Lung (tissue), 12 donors: ENCODE measurements around the gene NOS3. TPM values are rescaled to one million over a fixed set of nuclear protein-coding genes. Genes with fewer than 3 reads are reported as not detected.

Source experiments
- ATAC-seq: fragments of 200-7000 bp; cut with Tn5 transposase; one replicate; pipeline ENCODE4 v1.9.1; 2020; ENCODE audit warnings: moderate number of reproducible peaks; ENCODE audit not compliant: insufficient read depth, low FRiP score
- DNase-seq, 3 donors: peaks; one replicate each; pipeline ENCODE4 v3.0.0-alpha.2; 2013 to 2017
- H3K27ac ChIP-seq, 2 donors: one replicate each; pipeline ENCODE4 v1.5.1; 2013; ENCODE audit warnings: mild to moderate bottlenecking in 2 of 2, moderate library complexity in 2 of 2, control low read depth in 1 of 2, inconsistent platforms in 1 of 2, low read depth in 1 of 2, low read length in 1 of 2
- H3K27me3 ChIP-seq, 3 donors: one replicate each; pipeline ENCODE4 v1.5.1; 2013; ENCODE audit warnings: low read length in 2 of 3; ENCODE audit not compliant: control insufficient read depth in 3 of 3, insufficient read depth in 3 of 3
- H3K36me3 ChIP-seq, 4 donors: one replicate each; pipeline ENCODE4 v1.5.1; 2013; ENCODE audit warnings: low read length in 4 of 4, mild to moderate bottlenecking in 1 of 4, moderate library complexity in 1 of 4; ENCODE audit not compliant: control insufficient read depth in 4 of 4, insufficient read depth in 4 of 4
- H3K4me1 ChIP-seq, 5 donors: one replicate each; pipeline ENCODE4 v1.5.1; 2013; ENCODE audit warnings: low read length in 5 of 5, mild to moderate bottlenecking in 2 of 5, moderate library complexity in 1 of 5; ENCODE audit not compliant: control insufficient read depth in 5 of 5, insufficient read depth in 5 of 5
- H3K4me3 ChIP-seq: one replicate; pipeline ENCODE4 v1.5.1; 2013; ENCODE audit warnings: mild to moderate bottlenecking, control low read depth, moderate library complexity
- H3K9ac ChIP-seq, 2 donors: one replicate each; pipeline ENCODE4 v1.5.1; 2013; ENCODE audit warnings: low read length in 2 of 2, control low read depth in 1 of 2; ENCODE audit not compliant: insufficient read depth in 1 of 2
- H3K9me3 ChIP-seq, 4 donors: one replicate each; pipeline ENCODE4 v1.5.1; 2013; ENCODE audit warnings: low read length in 3 of 4, mild to moderate bottlenecking in 1 of 4, moderate library complexity in 1 of 4; ENCODE audit not compliant: control insufficient read depth in 4 of 4, insufficient read depth in 3 of 4
- CTCF ChIP-seq: IDR thresholded peaks from 2 replicates; pipeline ENCODE4 v1.5.1; 2012; ENCODE audit warnings: mild to moderate bottlenecking; ENCODE audit errors: control extremely low read depth, extremely low read depth
- WGBS, 2 donors: extraction: QIAGEN DNeasy Blood & Tissue Kit; methylation state at CpG; one replicate each; pipeline ENCODE4 v1.1.7; 2013; 5-methylcytosine and 5-hydroxymethylcytosine counted together
- polyA plus RNA-seq, 2 donors: library from polyadenylated mRNA; stranded (reverse); fragments of 200-250 nt; gene quantifications; one replicate each; pipeline ENCODE4 v1.2.1, GENCODE V29; 2013
- total RNA-seq, 2 donors: library from RNA; depleted of rRNA in 1 of 2; stranded (reverse); fragments of >200 nt in 1 of 2; gene quantifications; one replicate each; pipeline ENCODE4 v1.2.1, GENCODE V29; 2014 to 2021
- donor health status: control.
- donor health status: control.
- donor health status: Bipolar disorder and iron deficiency.
- donor health status: healthy.
- donor health status: DM: yes; HTN: yes; CAD: no.

NOS3 gene
- total and polyA plus RNA-seq, 4 donors = 9.3 to 31.0 (median 11.9) TPM

DNA sequence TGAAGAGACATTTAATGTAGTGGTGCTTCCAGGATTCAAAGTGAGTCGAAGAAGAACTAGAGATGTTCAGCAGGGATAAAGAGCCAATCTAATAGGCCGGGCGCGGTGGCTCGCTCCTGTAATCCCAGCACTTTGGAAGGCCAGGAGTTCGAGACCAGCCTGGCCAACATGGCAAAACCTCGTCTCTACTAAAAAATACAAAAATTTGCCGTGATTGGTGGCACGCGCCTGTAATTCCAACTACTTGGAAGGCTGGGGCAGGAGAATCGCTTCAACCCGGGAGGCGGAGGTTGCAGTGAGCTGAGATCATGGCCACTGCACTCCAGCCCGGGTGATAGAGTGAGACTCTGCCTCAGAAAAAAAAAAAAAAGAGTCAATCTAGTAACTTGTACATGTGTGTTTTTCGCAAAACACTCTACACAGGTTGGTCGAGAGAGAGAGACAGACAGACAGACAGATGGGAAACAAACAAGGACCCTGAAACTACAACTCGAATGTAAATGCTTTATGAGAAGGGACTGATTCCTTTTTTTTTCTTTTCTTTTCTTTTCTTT is 38.2 kb downstream of the NOS3 start:
- H3K9ac ChIP-seq = peak overlapping the region in 1 of 2 donors; percentile 61
- H3K9me3 ChIP-seq = no peaks in the 10 kb centered on the region
- no peak for ATAC-seq

GRCh38 chr7:151031011-151031410 is 40.2 kb downstream of the NOS3 start:
- WGBS, 2 donors = 63 to 74% methylated on average over 4 of the region's 4 CpGs
- H3K27ac ChIP-seq = no peak overlapping the region
- no peak overlapping the region for H3K9ac ChIP-seq
- no peak overlapping the region for H3K4me3 ChIP-seq
- peaks cover 0 to 18% (median 0%) of the 10 kb centered on the region in 5 donors for H3K4me1 ChIP-seq
- ATAC-seq (no peak), DNase-seq (no peak)
- H3K27me3 ChIP-seq = no peaks in the 10 kb centered on the region
- H3K9me3 ChIP-seq = no peaks in the 10 kb centered on the region
- no peak for TF ChIP-seq CTCF
- H3K36me3 ChIP-seq = peaks cover 0 to 23% (median 3%) of the 10 kb centered on the region in 4 donors

More for the DNA sequence above, 38.2 kb downstream of the NOS3 start:
- 61 to 73% methylated on average over 17 of the region's 17 CpGs for WGBS, 2 donors
- Histone ChIP-seq H3K4me3 (peak overlapping the region; percentile 69), H3K4me1 (peaks cover 0 to 18% (median 0%) of the 10 kb centered on the region in 5 donors), H3K36me3 (peaks cover 0 to 8% (median 0%) of the 10 kb centered on the region in 4 donors), H3K27ac (peak overlapping the region; percentile 54 to 75), H3K27me3 (no peaks in the 10 kb centered on the region)
- no peak for TF ChIP-seq CTCF
- no peak for DNase-seq

- H3K36me3 ChIP-seq = peaks cover 0 to 33% (median 3%) of the 10 kb centered on the region in 4 donors
- H3K27ac ChIP-seq = no peak overlapping the region
- no peak for TF ChIP-seq CTCF
- WGBS, 2 donors = 89 to 91% methylated on average over 16 to 17 of the region's 17 CpGs
- H3K4me1 ChIP-seq = peaks cover 0 to 9% (median 0%) of the 10 kb centered on the region in 5 donors
- H3K9ac ChIP-seq = no peak overlapping the region
- DNase-seq = no peak
- no peaks in the 10 kb centered on the region for H3K9me3 ChIP-seq
- no peak overlapping the region for H3K4me3 ChIP-seq
- no peaks in the 10 kb centered on the region for H3K27me3 ChIP-seq
- no peak for ATAC-seq
These were observed 42.4 kb downstream of the NOS3 start for GRCh38 chr7:151032936-151033863.
